GM18499 (cell line): ENCODE measurements around the gene ANKRD29.
"Not testable (repeated sequence)": the region's sequence is repeated elsewhere in the genome, so short reads cannot be mapped to it uniquely, and the experiment has no call there.

Experiments
- ATAC-seq: cut with Tn5 transposase; IDR thresholded peaks from one replicate; pipeline ENCODE4 v1.9.1; 2021; ENCODE audit warnings: moderate number of reproducible peaks; ENCODE audit not compliant: insufficient read depth, unreplicated experiment

The ANKRD29 gene

DNA sequence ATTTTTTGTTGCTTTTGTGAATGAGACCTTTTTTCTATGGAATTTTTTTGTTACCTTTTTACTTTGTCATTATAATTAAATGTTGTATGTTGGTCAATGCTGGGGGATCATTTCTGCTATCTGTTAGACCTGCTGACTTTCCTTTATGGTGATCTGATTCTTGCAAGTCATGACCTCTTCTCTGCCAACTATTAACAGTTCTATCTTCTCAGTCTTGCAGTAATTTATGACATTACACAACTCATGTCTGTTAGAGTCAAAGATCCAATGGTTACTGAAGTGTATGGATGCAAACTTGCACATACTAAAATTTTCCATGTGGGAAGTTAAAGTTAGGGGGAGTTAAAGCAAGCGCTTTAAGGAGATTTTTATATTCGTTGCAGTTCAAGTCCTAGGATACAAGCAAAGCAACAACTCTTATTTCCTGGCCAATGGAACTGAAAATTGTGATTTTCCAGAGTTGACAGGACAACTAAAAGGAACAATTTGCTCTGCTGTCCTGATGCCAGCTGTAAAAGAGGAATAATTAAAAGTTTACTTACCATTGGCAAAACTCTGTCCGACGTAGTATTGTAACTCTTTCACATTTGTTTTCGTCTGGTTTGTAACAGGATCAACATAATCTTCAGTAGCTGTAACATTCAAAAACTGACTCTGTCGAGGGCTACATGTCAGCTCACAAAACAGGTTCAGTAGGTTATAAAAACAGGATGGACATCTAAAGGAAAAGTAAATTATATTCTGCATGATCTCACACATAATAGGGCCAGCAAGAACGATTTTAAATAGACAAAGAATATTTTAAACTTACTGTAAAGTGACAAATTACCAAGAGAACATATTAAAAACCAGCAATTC lies 94.2 kb downstream of the ANKRD29 start:
- no peak for ATAC-seq

DNA sequence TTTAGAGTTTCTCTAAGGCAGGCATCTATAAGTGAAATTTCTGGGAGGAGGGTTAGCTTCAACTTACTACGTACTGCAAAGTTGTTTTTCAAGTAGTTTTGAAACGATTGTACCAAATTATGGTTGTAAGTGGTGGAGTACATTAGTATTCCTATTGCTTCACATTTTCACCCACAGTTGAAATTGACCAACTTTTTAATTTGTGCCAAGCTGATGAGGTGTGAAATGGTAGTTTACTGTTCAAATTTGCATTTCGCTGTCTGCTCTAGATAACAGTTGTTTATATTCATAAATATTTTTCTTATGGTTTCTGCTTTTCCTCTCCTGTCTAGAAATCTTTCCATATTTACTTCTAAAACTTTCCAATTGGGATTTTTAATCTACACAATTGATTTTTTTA lies 95.0 kb downstream of the ANKRD29 start:
- no peak for ATAC-seq

DNA sequence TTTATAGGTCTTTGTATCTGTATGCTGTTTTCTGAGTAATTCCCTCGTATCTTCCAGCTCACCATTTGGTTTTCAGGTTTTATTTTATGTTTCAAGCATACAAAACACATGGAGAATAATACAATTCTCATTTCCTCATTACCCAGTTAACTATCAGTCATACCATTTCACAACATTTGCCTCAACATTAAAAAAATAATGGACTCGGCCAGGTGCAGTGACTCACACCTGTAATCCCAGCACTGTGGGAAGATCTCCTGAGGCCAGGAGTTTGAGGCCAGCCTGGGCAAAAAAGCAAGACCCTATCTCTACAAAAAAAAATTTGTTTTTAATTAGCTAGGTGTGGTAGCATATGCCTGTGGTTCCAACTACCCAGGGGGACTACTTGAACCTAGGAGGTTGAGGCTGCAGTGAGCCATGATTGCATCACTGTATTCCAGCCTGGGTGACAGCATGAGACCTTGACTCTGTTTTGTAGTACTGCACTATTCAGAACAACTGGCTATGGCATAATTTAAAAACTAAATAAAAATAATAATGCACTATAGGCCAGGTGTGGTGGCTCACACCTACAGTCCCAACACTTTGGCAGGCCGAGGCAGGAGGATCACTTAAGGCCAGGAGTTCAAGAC lies 96.7 kb downstream of the ANKRD29 start:
- no peak for ATAC-seq

DNA sequence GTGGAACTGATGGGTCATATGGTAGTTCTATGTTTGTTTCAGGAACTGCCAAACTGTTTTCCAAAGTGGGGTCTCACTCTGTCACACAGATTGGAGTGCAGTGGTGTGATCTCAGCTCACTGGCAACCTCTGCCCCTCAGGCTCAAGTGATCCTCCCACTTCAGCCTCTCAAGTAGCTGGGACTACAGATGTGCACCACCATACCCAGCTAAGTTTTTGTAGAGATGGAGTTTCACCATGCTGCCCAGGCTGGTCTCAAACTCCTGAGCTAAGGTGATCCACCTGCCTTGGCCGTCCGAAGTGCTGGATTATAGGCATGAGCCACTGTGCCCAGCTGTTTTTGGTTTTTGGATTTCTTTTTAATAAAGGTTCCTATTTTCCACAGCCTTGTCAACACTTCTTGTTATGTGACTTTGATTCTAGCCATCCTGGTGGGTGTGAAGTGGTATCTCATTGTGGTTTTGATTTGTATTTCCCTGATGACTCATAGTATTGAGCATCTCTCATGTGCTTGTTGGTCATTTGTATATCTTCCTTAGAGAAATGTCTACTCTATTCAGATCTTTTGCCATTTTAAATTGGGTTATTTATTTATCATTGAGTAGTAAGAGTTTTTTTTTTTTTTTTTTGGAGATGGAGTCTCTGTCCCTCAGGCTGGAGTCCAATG lies 99.2 kb downstream of the ANKRD29 start:
- no peak for ATAC-seq

DNA sequence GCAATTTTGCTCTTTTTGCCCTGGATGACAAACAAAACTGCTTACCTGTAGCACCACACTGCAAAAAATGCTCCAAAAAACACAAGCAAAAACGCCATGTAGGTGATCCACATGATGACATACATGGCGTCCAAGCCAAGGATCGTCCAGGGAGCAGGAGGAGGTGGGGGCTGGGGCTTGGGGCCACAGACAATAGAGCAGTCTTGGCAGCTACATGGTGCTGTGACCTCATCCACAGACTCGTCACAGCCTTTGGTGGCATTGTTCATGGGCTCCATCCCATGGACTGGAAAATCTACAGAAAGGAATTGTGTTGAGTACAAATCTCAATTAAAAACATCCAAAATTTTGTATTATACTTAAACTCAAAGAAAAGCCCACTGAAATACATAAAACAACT lies 102.5 kb downstream of the ANKRD29 start:
- no peak for ATAC-seq

DNA sequence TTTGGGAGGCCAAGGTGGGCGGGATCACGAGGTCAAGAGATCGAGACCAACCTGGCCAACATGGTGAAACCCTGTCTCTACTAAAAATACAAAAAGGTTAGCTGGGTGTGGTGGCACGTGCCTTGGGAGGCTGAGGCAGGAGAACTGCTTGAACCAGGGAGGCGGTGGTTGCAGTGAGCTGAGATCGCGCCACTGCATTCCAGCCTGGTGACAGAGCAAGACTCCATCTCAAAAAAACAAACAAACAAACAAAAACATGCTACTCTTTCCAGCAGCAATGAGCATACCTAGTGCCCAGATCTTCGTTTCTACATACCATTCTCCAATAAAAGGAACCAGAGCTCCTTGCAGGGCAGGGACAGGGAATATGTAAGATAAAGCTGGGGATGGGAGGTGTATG lies 105.2 kb downstream of the ANKRD29 start:
- not testable (repeated sequence) for ATAC-seq

DNA sequence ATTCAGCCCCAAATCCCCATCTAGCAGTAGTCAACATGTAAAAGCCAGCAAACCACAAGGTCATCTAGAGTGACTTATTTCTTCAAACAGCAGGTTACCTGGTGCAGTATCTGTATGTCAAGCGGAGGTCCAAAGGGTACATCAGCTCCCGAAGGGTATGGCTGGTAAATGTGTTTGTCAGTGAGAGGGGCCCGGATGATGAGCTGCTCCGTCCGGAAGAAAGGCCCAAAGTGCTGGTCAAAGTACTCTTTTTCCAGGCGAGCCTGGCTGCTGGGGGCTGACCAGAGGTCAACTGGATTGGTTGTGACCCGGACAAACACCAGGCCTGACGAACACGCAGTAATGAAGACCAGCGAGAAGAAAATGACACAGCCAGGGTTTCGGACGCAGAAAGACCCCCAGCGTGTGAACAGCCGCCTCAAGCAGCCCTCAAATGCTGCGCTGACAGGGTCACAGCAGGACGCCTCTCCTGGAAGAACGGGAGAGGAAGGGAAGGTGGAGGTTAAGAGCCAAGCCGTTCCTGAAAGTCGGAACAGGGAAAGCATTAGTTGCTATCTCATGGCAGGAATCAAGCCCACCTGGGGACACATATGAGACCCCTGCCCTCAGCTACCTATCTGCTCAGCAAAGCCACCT lies 106.4 kb downstream of the ANKRD29 start:
- ATAC-seq, result no peak

DNA sequence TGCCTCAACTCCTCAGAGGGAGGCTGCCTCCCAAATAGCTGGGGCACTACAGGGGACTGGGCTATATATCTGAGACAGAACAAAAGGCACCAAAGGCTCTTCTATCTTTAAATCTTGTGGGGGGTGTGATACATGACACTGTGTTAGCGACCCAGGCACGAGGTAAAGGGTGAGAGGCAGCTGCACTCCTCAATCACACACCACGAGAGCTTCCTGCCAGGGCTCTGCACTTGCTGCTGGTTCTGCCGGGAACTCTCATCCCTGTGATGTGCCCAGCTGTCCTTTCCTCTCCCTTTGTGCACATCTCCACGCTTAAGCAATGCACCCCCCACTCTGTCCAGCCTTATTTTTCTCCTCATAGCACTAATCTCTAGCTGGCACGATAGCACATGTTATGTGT lies 108.8 kb downstream of the ANKRD29 start:
- no peak for ATAC-seq

DNA sequence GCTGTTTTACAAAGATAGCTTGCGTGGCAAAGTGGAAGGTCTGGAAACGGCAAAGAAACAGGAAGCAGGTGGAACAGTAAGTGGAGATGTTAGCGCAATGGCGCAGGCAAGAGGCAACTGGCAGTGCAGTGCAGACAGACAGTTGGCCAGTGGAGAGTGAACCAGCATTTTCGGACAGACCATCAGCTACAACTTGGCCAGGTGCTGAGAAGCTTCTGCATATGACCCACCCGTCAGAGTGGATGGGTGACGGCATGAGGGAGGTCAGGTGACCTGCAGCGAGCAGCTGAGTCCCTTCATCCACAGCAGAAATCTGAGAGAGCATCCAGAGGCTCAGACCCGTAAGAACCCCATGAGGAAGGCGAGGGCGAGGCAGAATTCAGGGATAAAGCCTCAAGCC lies 110.2 kb downstream of the ANKRD29 start:
- ATAC-seq, result no peak

DNA sequence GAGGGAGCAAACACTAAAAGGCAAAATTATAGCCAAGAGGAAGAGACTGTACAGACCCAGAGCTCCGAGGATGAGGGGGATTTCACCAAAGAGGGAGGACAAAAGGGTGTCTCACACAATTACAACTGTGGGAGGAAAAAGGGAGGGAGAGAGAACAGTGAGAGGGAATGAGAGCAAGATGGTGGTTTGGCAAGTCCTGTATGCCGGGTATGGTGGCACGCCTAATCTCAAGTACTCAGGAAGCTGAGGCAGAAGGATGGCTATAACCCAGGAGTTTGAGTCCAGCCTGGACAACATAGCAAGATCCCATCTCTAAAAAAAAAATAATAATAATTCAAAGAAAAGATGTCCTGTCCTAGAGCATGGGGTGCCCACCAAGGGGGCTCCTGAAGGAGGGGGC lies 110.7 kb downstream of the ANKRD29 start:
- ATAC-seq, result no peak

DNA sequence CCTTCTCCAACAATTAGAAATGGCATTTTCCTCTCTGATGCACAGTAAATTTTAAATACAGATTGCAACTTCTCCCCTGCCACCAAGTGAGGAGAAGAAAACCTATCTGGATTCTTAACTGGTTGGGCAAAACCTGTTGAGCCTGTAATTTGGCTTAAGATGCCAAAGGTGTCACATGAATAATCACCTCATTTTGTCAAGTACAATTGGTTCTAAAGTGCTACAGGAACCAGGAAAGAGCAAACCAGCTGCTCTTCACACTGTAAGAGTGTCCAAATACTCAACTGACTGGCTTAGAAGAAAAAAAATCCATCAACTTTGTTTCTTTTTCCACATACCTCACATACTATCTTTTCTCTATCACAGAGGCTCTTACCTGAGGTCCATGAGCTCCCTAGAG lies 111.8 kb downstream of the ANKRD29 start:
- no peak for ATAC-seq
